Measurements from ENCODE around the gene TMEM253. TPM values are rescaled to one million over a fixed set of nuclear protein-coding genes. Genes with fewer than 3 reads are reported as not detected.
A peak's percentile ranks its signal among the peaks of the same experiment; 100 is the strongest.

The TMEM253 gene
- total RNA-seq, 1 experiment from 2014 or later: 0.49 TPM

GRCh38 chr14:21099596-21099985 is 1.3 kb upstream of the TMEM253 start:
- ChIA-PET POLR2A (ENCODE audit: low non-redundant PET) (no interaction called here), CTCF (interaction anchor here (0.9 kb wide), 1 partner anchor 11 kb away, joined by 4 read pairs; no protein-coding TSS in a partner anchor)
- no TSS peak for BruUV-seq (replicated peaks)
- H3K9me3 ChIP-seq (ENCODE audit: low read depth, low read length, poor library complexity, severe bottlenecking): no peaks in the 10 kb centered on the region
- H3K27me3 ChIP-seq (replicated peaks; ENCODE audit: insufficient read depth, low read depth, low read length, poor library complexity): no peaks in the 10 kb centered on the region
- DNase-seq (ENCODE audit: low spot score): no peak
- intact Hi-C loops (cut with micrococcal nuclease; ENCODE audit: unreplicated experiment): no loop called here
- peak overlapping the region; percentile 83 for H3K27ac ChIP-seq (ENCODE audit: low read depth, low read length, poor library complexity, severe bottlenecking)
- TF ChIP-seq EZH2 (IDR thresholded peaks at IDR 0.05; ENCODE audit: borderline replicate concordance, low read depth, low read length, poor library complexity, severe bottlenecking) (no peak), CTCF (conservative IDR thresholded peaks at IDR 0.05; ENCODE audit: low read depth, low read length) (no peak)
- peaks cover 44% of the 10 kb centered on the region for H3K4me1 ChIP-seq (ENCODE audit: insufficient read depth, low read length, poor library complexity, severe bottlenecking)
- no peaks in the 10 kb centered on the region for H3K36me3 ChIP-seq (ENCODE audit: insufficient read depth, low read length, poor library complexity, severe bottlenecking)
- H3K4me3 ChIP-seq (ENCODE audit: low read depth, low read length, poor library complexity, severe bottlenecking): peak overlapping the region; percentile 58

- no peaks in the 10 kb centered on the region for H3K9me3 ChIP-seq (ENCODE audit: low read depth, low read length, poor library complexity, severe bottlenecking)
- no TSS peak for BruUV-seq (replicated peaks)
- CTCF ChIA-PET: interaction anchor here (1.4 to 2.9 kb wide), 3 partner anchors 10 to 87 kb away, joined by 3 to 8 read pairs (median 4); no protein-coding TSS in a partner anchor
- no peak overlapping the region for H3K4me3 ChIP-seq (ENCODE audit: low read depth, low read length, poor library complexity, severe bottlenecking)
- H3K27ac ChIP-seq (ENCODE audit: low read depth, low read length, poor library complexity, severe bottlenecking): peak overlapping the region; percentile 100
- DNase-seq (ENCODE audit: low spot score): no peak
- intact Hi-C loops (cut with micrococcal nuclease; ENCODE audit: unreplicated experiment): no loop called here
- H3K36me3 ChIP-seq (ENCODE audit: insufficient read depth, low read length, poor library complexity, severe bottlenecking): no peaks in the 10 kb centered on the region
- no peak for TF ChIP-seq EZH2 (IDR thresholded peaks at IDR 0.05; ENCODE audit: borderline replicate concordance, low read depth, low read length, poor library complexity, severe bottlenecking)
- no peak for TF ChIP-seq CTCF (conservative IDR thresholded peaks at IDR 0.05; ENCODE audit: low read depth, low read length)
- POLR2A ChIA-PET (ENCODE audit: low non-redundant PET): interaction anchor here (0.7 kb wide), 1 partner anchor 30 kb away, joined by 5 read pairs; no protein-coding TSS in a partner anchor
- H3K27me3 ChIP-seq (replicated peaks; ENCODE audit: insufficient read depth, low read depth, low read length, poor library complexity): no peaks in the 10 kb centered on the region
- H3K4me1 ChIP-seq (ENCODE audit: insufficient read depth, low read length, poor library complexity, severe bottlenecking): peaks cover 34% of the 10 kb centered on the region
Observed at GRCh38 chr14:21101802-21102413, 1.0 kb downstream of the TMEM253 start.

- Histone ChIP-seq H3K9me3 (ENCODE audit: low read depth, low read length, poor library complexity, severe bottlenecking) (no peaks in the 10 kb centered on the region), H3K4me1 (ENCODE audit: insufficient read depth, low read length, poor library complexity, severe bottlenecking) (peaks cover 30% of the 10 kb centered on the region), H3K27me3 (replicated peaks; ENCODE audit: insufficient read depth, low read depth, low read length, poor library complexity) (no peaks in the 10 kb centered on the region), H3K27ac (ENCODE audit: low read depth, low read length, poor library complexity, severe bottlenecking) (peak overlapping the region; percentile 100), H3K4me3 (ENCODE audit: low read depth, low read length, poor library complexity, severe bottlenecking) (peak overlapping the region; percentile 92), H3K36me3 (ENCODE audit: insufficient read depth, low read length, poor library complexity, severe bottlenecking) (no peaks in the 10 kb centered on the region)
- intact Hi-C loops (cut with micrococcal nuclease; ENCODE audit: unreplicated experiment): no loop called here
- TF ChIP-seq EZH2 (IDR thresholded peaks at IDR 0.05; ENCODE audit: borderline replicate concordance, low read depth, low read length, poor library complexity, severe bottlenecking): no peak
- TF ChIP-seq CTCF (conservative IDR thresholded peaks at IDR 0.05; ENCODE audit: low read depth, low read length): no peak
- ChIA-PET POLR2A (ENCODE audit: low non-redundant PET) (interaction anchor here (0.7 kb wide), 1 partner anchor 31 kb away, joined by 5 read pairs; no protein-coding TSS in a partner anchor), CTCF (interaction anchor here (1.4 to 3.9 kb wide), 5 partner anchors 8 to 88 kb away, joined by 3 to 55 read pairs (median 23); partner anchors contain the start of gene ARHGEF40)
- no peak for DNase-seq (ENCODE audit: low spot score)
- TSS peak; percentile 62 for BruUV-seq (replicated peaks)
Observed at GRCh38 chr14:21102521-21103410, 1.9 kb downstream of the TMEM253 start.

Measured in A673 (cell line).